ENCODE data around the gene A1CF.
"Not testable (repeated sequence)": the region's sequence is repeated elsewhere in the genome, so short reads cannot be mapped to it uniquely, and the experiment has no call there.

The A1CF gene

GRCh38 chr10:50788951-50789945 is 96.2 kb downstream of the A1CF start:
- DNase-seq (ENCODE audit: low spot score): peak; percentile 69

GRCh38 chr10:50787962-50788361 is 97.5 kb downstream of the A1CF start:
- not testable (repeated sequence) for DNase-seq (ENCODE audit: low spot score)

GRCh38 chr10:50782017-50782416 is 103.4 kb downstream of the A1CF start:
- not testable (repeated sequence) for DNase-seq (ENCODE audit: low spot score)

GRCh38 chr10:50780036-50780435 is 105.4 kb downstream of the A1CF start:
- DNase-seq (ENCODE audit: low spot score): peak; percentile 51

- not testable (repeated sequence) for DNase-seq (ENCODE audit: low spot score)
These were observed 110.6 kb downstream of the A1CF start for GRCh38 chr10:50774868-50775267.

GRCh38 chr10:50772042-50772441 is 113.4 kb downstream of the A1CF start:
- DNase-seq (ENCODE audit: low spot score): not testable (repeated sequence)

GRCh38 chr10:50766774-50767513 is 118.5 kb downstream of the A1CF start:
- peak; percentile 20 for DNase-seq (ENCODE audit: low spot score)
